22Rv1 (cell line): ENCODE measurements around the gene ASB5.

Experiments
- CTCF ChIP-seq: fragments of 450-650 bp; IDR thresholded peaks from 2 replicates; pipeline ENCODE4 v1.5.1; 2017; ENCODE audit warnings: mild to moderate bottlenecking
- ZFX ChIP-seq: fragments of 450-650 bp; IDR thresholded peaks from 2 replicates; pipeline ENCODE4 v1.6.1; 2017; ENCODE audit warnings: antibody characterized with exemption, borderline replicate concordance

GRCh38 chr4:176185051-176185450 lies 84.0 kb downstream of the ASB5 start:
- TF ChIP-seq CTCF = no peak
- TF ChIP-seq ZFX = no peak
